GM18870 (cell line): Measurements from ENCODE around the gene RPS24.
A peak's percentile ranks its signal among the peaks of the same experiment; 100 is the strongest.

Experiments used
- ATAC-seq: cut with Tn5 transposase; IDR thresholded peaks from one replicate; pipeline ENCODE4 v1.9.1; 2021; ENCODE audit warnings: moderate library complexity; ENCODE audit not compliant: unreplicated experiment

RPS24 gene

GRCh38 chr10:78025685-78026364 lies 7.8 kb upstream of the RPS24 start:
- ATAC-seq = no peak

- no peak for ATAC-seq
Measured at GRCh38 chr10:78028438-78029268, 5.0 kb upstream of the RPS24 start.

GRCh38 chr10:78029269-78030226 lies 4.1 kb upstream of the RPS24 start, which contains the start of gene POLR3A:
TSS of gene POLR3A (minus strand) at chr10:78029515. CDS start at chr10:78029407, 108 bp downstream.
- peak; percentile 70 for ATAC-seq

- ATAC-seq = no peak
Measured at GRCh38 chr10:78033387-78033636, 351 bp upstream of the RPS24 start.

- no peak for ATAC-seq
Measured at GRCh38 chr10:78035025-78035424, 1.4 kb downstream of the RPS24 start.

- ATAC-seq = no peak
Measured at GRCh38 chr10:78035437-78035836, 1.8 kb downstream of the RPS24 start.

GRCh38 chr10:78035933-78036583 lies 2.4 kb downstream of the RPS24 start:
- no peak for ATAC-seq

GRCh38 chr10:78038105-78038504 lies 4.4 kb downstream of the RPS24 start:
- no peak for ATAC-seq

- ATAC-seq = no peak
Measured at GRCh38 chr10:78038791-78039547, 5.3 kb downstream of the RPS24 start.

- no peak for ATAC-seq
Measured at GRCh38 chr10:78039743-78040142, 6.1 kb downstream of the RPS24 start.

GRCh38 chr10:78041170-78042057 lies 7.8 kb downstream of the RPS24 start:
- no peak for ATAC-seq

GRCh38 chr10:78042058-78042751 lies 8.5 kb downstream of the RPS24 start:
- ATAC-seq = no peak

GRCh38 chr10:78042752-78043104 lies 9.1 kb downstream of the RPS24 start:
- ATAC-seq = no peak

- no peak for ATAC-seq
Measured at GRCh38 chr10:78044179-78044578, 10.5 kb downstream of the RPS24 start.

GRCh38 chr10:78044699-78045098 lies 11.0 kb downstream of the RPS24 start:
- no peak for ATAC-seq

- peak; percentile 52 for ATAC-seq
Measured at GRCh38 chr10:78045237-78045636, 11.6 kb downstream of the RPS24 start.

GRCh38 chr10:78045856-78046255 lies 12.2 kb downstream of the RPS24 start:
- ATAC-seq = no peak

GRCh38 chr10:78046711-78047269 lies 13.1 kb downstream of the RPS24 start:
- ATAC-seq = no peak
